Measurements from ENCODE around the gene ARCN1.

The ARCN1 gene

DNA sequence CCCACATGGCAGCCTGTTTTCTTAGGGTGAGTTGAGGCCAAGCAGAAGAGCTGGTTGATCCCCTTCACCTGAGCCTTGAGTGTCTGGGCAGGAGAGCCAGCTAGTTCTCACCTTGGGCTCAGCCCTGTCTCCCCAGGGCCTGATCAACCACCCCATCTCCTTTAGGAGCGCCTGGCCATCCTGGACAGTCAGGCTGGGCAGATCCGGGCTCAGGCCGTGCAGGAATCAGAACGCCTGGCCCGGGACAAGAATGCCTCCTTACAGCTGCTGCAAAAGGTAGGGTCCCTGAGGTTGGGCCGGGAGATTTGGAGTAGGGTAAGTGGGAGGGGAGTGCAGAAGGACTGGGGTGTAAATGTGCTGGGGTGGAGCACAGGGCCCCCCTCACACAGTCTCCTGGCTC, 66.5 kb downstream of the ARCN1 start:
- Histone ChIP-seq H3K27me3 (replicated peaks; ENCODE audit: control insufficient read depth, insufficient read depth, low read length) (peaks cover 1% of the 10 kb centered on the region), H3K36me3 (ENCODE audit: control insufficient read depth, insufficient read depth, low read length) (no peaks in the 10 kb centered on the region), H3K4me3 (replicated peaks; ENCODE audit: low read depth, low read length) (no peak overlapping the region)
- TF ChIP-seq, protein P1, sequence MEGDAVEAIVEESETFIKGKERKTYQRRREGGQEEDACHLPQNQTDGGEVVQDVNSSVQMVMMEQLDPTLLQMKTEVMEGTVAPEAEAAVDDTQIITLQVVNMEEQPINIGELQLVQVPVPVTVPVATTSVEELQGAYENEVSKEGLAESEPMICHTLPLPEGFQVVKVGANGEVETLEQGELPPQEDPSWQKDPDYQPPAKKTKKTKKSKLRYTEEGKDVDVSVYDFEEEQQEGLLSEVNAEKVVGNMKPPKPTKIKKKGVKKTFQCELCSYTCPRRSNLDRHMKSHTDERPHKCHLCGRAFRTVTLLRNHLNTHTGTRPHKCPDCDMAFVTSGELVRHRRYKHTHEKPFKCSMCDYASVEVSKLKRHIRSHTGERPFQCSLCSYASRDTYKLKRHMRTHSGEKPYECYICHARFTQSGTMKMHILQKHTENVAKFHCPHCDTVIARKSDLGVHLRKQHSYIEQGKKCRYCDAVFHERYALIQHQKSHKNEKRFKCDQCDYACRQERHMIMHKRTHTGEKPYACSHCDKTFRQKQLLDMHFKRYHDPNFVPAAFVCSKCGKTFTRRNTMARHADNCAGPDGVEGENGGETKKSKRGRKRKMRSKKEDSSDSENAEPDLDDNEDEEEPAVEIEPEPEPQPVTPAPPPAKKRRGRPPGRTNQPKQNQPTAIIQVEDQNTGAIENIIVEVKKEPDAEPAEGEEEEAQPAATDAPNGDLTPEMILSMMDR (IDR thresholded peaks at IDR 0.05; ENCODE audit: insufficient read depth, low read length, poor library complexity, severe bottlenecking): no peak
- DNase-seq (ENCODE audit: extremely low read depth, insufficient read length): no peak

DNA sequence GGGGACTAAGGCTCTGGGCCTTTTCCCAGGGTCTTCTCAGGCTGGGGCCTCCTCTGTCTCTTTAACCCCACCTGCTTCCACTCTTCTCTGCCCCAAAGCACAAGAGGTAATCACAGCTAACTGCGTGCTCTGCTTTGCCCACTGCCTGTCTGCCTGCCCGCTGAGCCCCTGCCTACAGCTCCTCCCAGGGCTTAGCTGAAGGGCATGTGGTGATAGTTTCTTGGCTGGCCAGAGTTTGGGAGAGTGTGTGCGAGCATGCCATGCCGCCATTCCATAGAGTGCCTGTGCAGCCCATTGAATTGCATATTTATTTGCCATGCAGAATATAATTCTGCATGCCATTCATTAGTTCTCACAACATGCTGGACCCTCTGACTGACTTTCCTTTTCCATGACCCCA, 67.7 kb downstream of the ARCN1 start:
- H3K27me3 ChIP-seq (replicated peaks; ENCODE audit: control insufficient read depth, insufficient read depth, low read length): no peaks in the 10 kb centered on the region; the same call in none of the 2 replicates
- no peak for DNase-seq (ENCODE audit: extremely low read depth, insufficient read length)

DNA sequence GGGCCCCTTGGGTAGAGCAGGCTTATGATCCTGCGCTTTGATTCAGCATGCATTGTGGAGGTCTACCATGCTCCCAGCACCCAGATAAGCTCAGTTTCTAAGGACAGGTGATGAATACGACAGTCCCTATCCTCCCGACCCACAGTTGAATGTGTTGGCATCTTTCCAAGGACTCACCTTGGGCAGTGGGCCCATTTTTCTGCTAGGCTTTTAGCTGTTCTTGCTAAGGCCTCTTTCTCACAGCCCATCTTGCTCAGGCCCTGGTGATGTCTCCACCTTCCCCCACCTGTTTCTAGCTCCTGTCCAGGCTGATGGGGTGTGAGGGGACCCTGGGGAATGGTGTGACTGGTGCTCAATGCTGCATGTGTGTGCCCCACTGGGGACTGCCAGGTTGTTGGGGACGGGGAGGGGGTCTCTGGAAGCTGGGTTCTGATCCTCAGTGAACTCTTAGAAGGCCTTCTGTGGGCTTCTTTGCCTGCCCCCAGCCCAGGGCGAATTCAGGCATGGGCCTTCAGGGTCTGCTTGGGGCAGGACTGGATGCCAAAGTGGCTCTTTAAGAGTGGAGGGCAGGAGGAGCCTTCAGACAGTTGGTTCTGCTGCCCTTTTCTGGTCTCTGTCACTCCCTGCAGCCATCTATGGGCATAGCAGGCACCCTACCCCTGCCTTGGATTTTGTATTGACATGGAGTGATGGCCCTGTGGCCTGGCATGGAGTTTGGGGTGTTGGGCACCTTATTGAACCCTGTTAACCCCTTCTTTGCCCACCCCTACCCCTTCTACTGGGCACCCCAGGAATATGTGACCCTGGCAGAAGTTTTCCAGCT, 68.3 kb downstream of the ARCN1 start:
- TF ChIP-seq, protein P1 (IDR thresholded peaks at IDR 0.05; ENCODE audit: insufficient read depth, low read length, poor library complexity, severe bottlenecking): no peak
- H3K27me3 ChIP-seq (replicated peaks; ENCODE audit: control insufficient read depth, insufficient read depth, low read length): no peaks in the 10 kb centered on the region; the same call in none of the 2 replicates
- no peak for DNase-seq (ENCODE audit: extremely low read depth, insufficient read length)
- H3K4me3 ChIP-seq (replicated peaks; ENCODE audit: low read depth, low read length): no peak overlapping the region
- H3K36me3 ChIP-seq (ENCODE audit: control insufficient read depth, insufficient read depth, low read length): no peaks in the 10 kb centered on the region

More for the DNA sequence above, 67.7 kb downstream of the ARCN1 start:
- TF ChIP-seq, protein P1 (IDR thresholded peaks at IDR 0.05; ENCODE audit: insufficient read depth, low read length, poor library complexity, severe bottlenecking): no peak
- no peak overlapping the region for H3K4me3 ChIP-seq (replicated peaks; ENCODE audit: low read depth, low read length)
- H3K36me3 ChIP-seq (ENCODE audit: control insufficient read depth, insufficient read depth, low read length): no peaks in the 10 kb centered on the region

DNA sequence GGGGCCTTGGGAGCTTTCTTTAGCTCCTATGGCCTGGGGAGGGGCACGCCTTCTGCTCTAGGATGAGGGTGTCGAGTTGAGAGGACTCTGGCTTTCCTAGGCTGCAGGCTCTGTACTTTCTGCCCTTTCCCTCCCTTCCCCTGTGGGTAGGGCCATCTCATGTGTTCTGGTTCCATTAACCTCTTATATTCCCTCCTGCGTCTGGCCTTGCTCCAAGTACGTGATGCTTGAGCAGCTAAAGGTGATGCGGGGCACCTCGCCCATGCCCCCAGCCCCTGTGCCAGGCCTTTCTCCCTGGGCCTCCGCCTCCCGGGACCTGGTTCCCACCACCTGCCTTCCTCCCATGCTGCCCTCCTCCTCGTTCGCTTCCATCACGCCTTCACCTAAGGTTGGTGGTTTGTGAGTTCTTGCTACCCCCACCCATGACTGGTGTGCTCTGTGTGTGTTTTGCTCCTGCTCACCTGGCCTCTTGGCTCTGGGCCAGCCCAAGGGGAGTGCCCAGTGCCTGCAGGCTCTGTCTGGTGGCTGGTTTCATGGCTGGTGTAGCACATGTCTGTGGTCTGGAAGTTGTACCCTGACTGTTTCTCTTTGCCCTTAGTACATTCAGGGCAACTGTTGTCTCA, 69.3 kb downstream of the ARCN1 start:
- H3K36me3 ChIP-seq (ENCODE audit: control insufficient read depth, insufficient read depth, low read length): no peaks in the 10 kb centered on the region

DNA sequence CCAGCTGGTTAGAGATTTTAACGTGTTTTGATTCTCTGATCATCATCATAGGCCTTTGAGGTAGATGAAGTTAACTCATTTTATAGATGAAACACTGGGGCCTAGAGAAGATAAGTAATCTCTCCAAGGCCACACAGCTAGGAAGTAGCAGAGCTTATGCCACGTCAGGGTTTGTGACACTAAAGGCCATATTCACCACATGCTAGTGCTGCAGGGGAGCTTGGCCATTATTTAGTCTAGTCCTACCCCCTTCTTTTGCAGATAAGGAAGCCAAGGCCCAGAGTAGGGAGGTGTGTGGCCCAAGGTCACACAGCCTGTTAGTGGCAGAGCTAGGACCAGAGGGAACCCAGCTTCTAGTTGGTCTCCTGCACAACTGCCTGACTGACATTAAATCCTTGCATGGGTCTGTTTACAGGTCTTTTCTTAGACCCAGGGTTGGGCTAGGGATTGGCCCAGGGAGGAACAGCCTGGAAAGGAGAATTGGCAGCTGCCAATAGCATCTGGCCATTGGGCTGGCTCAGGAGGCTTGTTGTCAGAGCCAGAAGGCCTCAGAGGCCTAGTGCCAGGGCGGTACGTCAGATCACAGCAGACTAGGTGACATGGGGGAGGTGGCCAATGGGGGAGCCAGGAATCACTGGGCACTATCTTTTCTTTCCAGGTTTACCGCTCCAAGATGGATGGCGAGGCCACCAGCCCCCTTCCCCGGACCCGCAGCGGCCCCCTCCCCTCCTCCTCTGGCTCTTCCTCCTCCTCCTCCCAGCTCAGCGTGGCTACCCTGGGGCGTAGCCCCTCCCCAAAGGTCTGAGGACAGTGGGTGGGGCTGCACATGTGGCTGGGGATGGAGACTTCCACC, 71.2 kb downstream of the ARCN1 start:
- TF ChIP-seq, protein P1 (IDR thresholded peaks at IDR 0.05; ENCODE audit: insufficient read depth, low read length, poor library complexity, severe bottlenecking): no peak
- no peak for DNase-seq (ENCODE audit: extremely low read depth, insufficient read length)
- Histone ChIP-seq H3K4me3 (replicated peaks; ENCODE audit: low read depth, low read length) (no peak overlapping the region), H3K36me3 (ENCODE audit: control insufficient read depth, insufficient read depth, low read length) (no peaks in the 10 kb centered on the region), H3K27me3 (replicated peaks; ENCODE audit: control insufficient read depth, insufficient read depth, low read length) (no peaks in the 10 kb centered on the region; the same call in 1 of the 2 replicates)

More for the DNA sequence above, 69.3 kb downstream of the ARCN1 start:
- Histone ChIP-seq H3K4me3 (replicated peaks; ENCODE audit: low read depth, low read length) (no peak overlapping the region), H3K27me3 (replicated peaks; ENCODE audit: control insufficient read depth, insufficient read depth, low read length) (no peaks in the 10 kb centered on the region; the same call in 1 of the 2 replicates)
- DNase-seq (ENCODE audit: extremely low read depth, insufficient read length): no peak
- TF ChIP-seq, protein P1 (IDR thresholded peaks at IDR 0.05; ENCODE audit: insufficient read depth, low read length, poor library complexity, severe bottlenecking): no peak

Measured in GM06990 (cell line).